Superior temporal gyrus (tissue), 1 donor: ENCODE results near the gene ZSWIM6.

Experiments used
- DNase-seq: peaks from one replicate; pipeline ENCODE4 v3.0.0-alpha.2; 2016; ENCODE audit errors: extremely low spot score

The ZSWIM6 gene

GRCh38 chr5:61536922-61537321 is 204.9 kb downstream of the ZSWIM6 start:
- DNase-seq: peak; percentile 53

DNA sequence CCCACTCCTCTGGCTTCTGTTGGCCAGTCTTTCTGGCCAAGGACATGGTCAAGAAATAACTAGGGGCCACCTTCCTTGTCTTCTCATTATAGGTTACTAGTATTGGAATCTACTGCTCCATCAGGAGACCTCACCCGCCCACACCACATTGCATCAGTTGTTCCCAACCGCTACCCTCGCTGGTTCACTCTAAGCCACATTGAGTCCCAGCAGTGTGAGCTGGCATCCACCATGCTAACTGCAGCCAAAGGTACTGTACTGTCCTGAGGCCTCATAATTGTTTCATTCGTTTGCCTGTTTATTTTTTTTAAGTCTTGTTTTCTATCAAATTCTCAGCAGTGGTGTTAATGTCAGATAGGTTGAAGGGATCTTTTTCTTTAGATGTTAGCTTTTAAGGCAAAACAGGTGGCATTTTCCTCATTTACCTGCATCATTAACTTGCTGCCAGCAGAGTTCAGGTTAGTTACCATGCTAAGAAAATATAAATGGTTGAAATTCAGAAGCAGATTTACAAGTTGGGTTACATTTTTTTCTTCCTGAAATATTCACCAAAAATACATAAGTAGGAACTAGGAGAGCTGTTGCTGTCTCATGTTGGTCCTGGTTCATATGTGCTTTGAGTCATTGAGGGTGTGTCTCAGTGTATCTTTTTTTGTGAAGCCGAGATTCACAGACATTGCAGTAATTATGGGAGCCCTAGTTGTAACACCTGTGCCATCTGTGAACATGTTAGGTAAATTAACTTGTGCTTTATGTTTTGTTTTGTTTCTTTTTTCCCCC is 206.9 kb downstream of the ZSWIM6 start:
- no peak for DNase-seq

DNA sequence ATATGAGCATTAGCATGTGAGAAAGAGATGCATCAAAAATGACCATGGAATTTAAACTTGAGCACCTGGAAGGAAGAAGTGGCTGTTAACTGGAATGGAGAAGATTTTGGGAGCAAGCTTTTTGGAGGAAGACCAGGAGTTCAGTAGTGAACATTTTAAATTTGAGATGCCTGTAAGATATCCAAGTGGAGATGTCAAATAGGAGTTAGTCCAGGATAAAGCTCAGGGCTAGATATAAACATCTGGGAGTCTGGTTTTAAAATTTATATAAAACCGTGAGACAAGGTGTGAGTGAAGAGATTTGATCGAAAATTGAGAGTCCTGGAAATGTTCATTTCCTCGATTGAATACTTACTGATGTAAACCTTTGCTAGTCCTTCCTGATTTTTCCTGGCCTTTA is 217.5 kb downstream of the ZSWIM6 start:
- no peak for DNase-seq

DNA sequence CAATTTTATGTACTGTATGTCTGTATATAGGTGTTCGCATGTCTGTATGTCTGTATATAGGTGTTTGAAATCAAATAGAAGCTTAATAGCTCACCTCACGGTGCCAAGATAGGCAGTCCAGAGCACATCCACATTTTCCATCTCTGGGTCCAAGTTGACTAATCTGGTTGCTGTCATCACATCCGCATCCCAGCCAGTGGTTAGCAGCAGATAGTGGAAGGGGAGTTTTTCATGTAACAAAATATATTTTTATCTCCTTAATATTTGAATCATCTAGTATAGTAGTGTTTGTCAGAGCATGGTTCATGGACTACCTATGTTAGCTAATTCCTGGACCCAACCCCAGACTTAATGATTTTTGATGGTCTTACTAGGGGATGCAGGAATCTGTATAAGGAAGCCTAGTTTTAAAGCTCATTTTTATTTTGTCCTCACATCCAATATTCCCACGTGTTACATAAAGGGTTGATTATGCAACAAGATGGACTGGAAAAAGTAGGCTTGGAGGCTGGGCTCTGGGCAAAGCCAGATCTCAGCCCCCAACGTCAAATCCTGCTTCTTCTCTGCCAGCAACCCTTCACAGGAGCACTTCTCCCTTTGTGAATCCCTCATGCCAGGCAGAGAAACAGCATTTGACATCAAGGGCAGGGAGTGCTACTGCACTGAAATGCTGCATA is 219.7 kb downstream of the ZSWIM6 start:
- DNase-seq: no peak

DNA sequence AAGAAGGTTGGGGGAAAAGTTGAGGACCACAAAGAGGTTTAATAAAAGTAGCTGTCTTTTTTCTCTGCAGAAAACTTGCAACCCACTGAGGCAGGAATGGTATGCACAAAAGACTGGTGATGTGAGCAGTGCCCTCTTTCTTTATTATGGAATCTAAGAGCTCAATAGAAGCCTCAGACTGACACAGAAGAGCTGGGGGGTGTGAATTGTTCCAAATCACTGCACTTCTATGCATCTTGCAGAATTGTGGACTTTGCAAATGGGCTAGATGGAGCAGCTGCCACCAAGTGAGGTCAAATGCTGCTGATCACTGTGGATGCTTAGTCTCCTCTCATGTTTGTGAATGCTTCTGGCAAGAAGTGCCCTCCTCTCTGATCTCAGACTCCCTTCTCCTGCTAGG is 227.1 kb downstream of the ZSWIM6 start:
- DNase-seq: no peak

DNA sequence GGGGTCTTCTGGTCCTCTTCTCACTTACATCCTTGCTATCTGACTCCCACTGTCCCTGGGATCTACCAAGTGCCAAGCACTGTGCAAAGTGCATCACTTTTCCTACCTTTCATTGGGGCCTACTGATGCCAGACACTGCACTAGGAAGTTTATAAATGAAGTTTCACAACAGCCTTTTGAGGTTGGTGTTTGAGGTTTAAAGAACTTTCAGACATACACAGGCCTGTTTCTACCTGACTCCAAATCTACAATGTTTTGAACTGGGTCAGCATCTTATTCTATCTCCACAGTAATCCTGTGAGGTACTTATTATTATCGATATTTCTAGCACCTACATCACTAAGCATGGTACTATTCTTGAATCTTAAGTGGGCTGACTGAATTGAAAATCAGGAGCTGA is 227.7 kb downstream of the ZSWIM6 start:
- DNase-seq: no peak

DNA sequence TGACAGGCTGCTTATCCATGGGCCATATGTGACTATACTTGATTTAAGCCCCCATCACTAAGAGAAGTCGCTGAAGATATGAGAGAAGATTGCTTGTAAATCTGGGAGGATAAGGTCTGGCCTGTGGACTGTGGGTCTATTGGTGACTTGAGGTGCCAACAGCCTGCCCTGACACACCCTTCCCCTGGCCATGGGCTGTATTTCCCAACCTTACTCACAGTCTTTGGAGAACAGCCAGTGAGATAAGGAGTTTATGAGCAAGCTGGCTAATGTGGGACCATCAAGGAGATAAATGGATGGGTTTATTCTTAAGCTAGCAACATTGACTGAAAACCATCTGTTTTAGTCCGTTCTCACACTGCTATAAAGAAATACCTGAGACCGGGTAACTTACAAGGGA is 231.3 kb downstream of the ZSWIM6 start:
- no peak for DNase-seq

DNA sequence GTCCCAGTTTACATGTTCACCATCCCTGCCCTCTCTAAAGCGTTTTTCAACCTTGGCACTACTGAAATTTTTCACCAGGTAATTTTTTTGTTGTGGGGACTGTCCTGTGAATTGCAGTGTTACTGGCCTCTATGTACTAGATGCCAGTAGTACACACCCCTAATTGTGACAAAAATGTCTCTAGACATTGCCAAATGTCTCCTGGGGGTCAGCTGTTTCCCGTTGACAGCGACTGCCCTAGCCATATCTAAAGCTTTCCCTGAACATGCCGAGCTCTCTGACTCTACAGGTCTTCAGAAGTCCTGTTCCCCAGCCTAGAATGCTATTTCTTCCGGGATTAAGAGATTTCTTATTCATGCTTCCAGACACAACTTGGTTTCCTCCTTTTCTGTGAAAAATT is 235.3 kb downstream of the ZSWIM6 start:
- no peak for DNase-seq

DNA sequence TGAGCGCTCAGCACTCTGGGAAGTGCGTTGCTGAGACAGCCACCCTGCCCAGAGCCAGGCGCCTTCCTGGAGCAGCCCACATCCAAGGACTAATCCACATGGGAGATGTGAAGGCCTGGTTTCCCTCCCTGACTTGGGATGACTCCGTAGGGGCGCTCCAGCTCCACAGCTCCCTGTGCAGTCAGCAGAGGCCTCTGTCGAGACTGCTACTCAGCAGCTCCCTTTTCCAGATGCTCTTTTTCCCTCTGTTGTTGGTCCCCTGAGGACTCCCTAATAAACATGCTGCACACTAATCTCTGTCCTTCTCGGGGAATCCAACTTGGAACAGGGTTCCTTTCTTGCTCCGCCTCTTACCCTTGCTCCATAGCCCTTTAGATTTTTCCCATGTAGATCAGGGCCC is 237.3 kb downstream of the ZSWIM6 start:
- no peak for DNase-seq

DNA sequence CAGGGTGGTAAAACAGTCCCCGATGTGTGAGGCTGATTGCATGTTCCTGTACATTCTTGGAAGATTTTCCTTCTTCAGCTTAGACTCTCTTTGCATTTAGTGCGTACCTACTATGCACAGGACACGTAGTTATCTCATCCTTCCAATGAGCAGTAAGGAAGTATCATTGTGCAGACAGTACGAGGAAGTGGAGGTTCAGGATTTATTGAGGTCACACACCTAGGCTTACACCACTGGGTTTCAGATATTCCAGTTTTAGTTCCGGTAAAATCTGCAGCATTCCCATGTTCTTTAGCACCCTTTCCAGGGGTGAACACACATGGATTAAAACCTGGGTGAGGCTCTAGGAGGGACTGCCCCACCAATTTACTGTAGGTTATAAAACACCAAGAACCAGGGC is 238.7 kb downstream of the ZSWIM6 start:
- DNase-seq: no peak

- no peak for DNase-seq
Measured at GRCh38 chr5:61572959-61573358, 240.9 kb downstream of the ZSWIM6 start.

DNA sequence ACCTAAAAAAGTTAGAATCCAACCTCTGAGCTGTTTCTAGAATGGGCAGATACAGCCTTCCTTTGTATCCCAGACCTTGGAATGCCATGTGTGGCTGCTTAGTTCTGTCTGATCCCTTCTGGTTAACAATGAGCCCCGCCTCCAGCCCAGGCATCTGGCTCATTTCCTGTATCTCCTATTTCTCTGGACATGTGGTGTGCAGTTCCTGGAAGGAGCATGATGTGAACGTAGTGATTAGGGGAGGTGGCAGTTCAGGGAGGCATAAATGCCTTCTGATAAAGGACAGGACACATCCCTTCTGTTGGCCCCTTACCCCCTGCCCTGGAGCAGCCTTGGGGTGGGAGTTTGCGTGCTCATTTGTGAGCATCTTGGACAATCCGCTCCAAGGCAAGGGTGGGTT is 243.0 kb downstream of the ZSWIM6 start:
- no peak for DNase-seq

- no peak for DNase-seq
Measured at GRCh38 chr5:61575581-61575980, 243.5 kb downstream of the ZSWIM6 start.

GRCh38 chr5:61576556-61576955 is 244.5 kb downstream of the ZSWIM6 start:
- no peak for DNase-seq

GRCh38 chr5:61578858-61579503 is 246.9 kb downstream of the ZSWIM6 start:
- no peak for DNase-seq

DNA sequence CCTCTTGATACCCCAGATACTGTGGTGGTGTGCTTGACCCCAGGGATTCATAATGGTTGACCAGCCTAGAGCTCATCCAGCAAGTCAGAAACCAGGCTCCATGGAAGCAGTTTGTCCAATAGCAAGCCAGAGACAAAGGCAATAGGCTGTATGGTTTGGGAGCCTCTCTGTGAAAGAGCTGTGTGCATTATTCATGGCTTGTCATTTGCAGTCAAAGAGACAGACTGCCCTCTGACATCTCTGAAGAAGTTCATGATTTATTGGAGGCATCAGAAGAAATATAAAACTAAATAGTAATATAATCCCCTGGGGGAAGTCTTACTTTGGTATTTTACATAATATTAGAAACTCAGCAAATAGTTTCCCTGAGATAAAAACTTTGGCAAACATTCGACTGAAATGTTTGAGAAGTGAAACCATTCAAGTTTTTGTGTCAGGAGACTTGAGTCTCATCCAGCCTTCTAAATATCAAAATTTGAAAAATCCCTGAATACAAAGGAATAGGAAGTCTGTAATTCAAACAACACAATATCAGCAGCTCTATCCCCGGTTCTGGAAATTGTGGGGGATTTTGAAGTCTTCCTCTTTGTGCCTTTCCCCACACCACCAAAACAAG is 250.3 kb downstream of the ZSWIM6 start:
- no peak for DNase-seq

DNA sequence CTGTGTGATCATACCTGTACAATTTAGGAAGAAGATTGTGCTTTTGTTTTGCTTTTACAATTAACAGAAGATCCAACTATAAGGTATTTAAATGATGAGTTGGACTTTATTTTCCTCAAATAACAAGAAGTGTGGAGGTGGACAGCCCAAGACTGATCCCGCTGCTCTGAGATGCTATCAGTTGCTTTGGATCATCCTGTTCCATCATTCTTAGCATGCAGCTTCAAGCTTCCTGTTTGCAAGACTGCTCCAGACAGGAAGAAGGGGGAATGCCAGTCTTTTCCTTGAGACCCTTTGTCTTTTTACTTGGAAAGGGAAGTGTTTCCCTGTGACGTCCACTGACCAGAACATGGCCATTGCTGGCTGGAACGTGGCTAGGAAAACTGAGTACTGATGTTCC is 250.8 kb downstream of the ZSWIM6 start:
- DNase-seq: no peak

GRCh38 chr5:61586096-61587084 is 254.3 kb downstream of the ZSWIM6 start:
- peak; percentile 14 for DNase-seq

GRCh38 chr5:61587125-61587524 is 255.1 kb downstream of the ZSWIM6 start:
- DNase-seq: no peak

- DNase-seq: no peak
Measured at GRCh38 chr5:61588216-61588615, 256.2 kb downstream of the ZSWIM6 start.

GRCh38 chr5:61589946-61590345 is 257.9 kb downstream of the ZSWIM6 start:
- no peak for DNase-seq
